ENCODE measurements around the gene NUMB.

DNA sequence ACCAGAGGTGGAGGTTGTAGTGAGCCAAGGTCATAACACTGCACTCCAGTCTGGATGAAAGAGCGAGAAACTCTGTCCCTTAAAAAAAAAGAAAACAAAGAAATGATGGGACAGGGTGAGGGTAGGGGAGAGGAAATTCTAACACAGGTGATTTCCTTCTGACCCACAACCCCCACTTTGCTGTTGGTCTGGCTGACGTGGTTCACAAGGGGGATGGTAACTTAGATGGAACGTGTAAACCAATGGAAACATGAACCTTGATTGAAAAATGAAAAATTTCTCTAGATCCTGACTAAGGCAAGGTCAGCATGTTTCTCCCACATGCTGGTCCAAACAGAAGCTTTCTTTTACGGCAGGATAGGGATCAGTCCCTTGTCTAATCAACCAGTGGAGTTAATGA is 16.6 kb upstream of the NUMB start:
- TF ChIP-seq EZH2 (IDR thresholded peaks at IDR 0.05; ENCODE audit: insufficient read depth, poor library complexity, severe bottlenecking) (no peak), EZH2phosphoT487 (IDR thresholded peaks at IDR 0.05; ENCODE audit: insufficient read depth, low read depth) (no peak)

Data from GM23248 (cell line).